HG03460 (cell line): ENCODE data around the gene FANCG.
A peak's percentile ranks its signal among the peaks of the same experiment; 100 is the strongest.

Experiments used
- ATAC-seq: cut with Tn5 transposase; IDR thresholded peaks from one replicate; pipeline ENCODE4 v1.9.1; 2021; ENCODE audit not compliant: unreplicated experiment

FANCG gene

DNA sequence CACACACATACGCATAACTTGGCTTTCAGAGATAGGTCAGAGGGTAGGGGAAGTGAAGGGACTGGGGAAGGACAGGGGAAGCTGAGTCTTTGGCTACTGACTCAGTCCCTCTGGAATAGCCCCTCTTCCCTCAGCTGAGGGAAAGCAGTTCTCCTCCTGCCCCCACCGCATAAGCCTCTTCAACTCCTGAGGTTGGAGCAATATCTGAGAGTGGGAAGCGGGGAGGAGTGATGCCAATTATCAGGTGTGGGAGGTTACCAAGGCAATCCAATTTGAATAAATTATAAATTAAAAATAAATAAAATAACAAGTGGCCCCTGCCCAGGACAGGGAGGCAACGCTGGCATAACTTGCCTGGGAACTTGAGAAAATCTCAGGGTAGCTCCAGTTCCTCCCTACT lies 24.8 kb upstream of the FANCG start:
- ATAC-seq, result no peak

DNA sequence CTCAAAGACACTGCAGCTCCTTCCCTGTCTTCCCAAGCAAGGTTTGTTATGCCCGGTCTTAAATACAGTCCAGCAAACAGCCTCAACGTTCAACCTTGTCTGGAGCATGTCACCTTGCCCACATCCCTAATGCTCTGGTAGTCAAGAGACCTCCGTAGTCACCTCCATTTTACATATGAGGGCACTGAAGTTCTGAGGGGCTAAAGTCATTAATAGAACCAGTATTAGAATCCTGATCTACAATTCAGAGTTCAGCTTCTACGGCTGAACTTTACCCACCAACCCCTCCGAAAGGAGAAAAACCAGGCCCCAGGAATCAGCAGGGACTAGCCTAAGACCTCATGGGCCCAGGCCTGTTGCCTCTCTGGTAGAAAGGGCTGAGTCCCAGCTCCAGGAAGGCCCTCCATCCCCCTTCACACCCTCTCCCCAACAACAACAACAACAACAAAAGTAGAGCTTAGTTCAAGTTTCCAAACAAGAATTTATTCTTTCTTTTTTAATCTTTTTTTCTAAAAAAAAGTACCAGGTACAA lies 24.0 kb upstream of the FANCG start:
- no peak for ATAC-seq

DNA sequence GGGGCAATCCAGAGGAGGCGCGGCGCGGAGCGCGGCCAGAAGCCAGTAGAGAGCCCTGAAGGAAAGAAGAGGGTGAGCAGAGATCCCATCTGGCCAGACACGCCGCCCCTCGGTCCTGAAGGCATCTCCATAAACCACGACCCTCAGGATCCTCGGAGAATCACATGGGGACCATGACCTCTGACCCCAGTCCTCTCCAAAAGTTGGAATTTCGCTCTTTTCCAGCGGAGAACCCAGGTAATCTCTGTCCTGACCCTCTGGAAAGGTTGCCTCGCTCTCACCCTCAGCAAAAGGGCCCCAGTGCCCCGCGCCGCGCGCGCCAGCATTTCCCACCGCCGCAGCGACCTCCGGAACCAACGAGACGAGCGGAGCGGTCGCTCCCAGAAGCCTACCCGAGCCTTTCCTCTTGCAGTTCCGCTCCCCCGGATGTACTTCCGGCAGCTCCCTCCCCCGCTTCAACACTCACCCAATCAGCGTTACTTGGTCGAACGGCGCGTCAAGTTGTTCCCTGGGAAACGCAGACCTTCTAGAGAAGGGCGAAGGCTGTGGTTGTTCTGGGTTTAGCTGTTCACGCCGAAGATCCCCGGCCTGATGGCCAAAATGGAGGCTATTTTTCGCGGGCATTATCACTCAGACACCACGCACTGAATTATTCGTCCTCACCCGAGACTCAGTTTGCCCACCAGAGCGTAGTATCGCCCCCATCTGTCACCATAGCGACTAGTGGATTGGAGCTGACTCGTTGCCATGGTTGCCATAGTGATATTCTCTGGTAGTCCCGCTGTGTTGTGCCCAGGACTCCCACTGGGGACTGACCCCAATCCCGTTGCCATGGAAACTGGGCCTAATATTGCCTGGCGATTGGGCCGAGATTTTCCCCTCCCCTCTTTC lies 23.3 kb upstream of the FANCG start, which contains the start of gene STOML2:
STOML2 (minus strand) TSS at position 363 of the 891 bp plus-strand sequence; CDS start at position 326, 37 bp downstream.
- ATAC-seq, result peak; percentile 98

DNA sequence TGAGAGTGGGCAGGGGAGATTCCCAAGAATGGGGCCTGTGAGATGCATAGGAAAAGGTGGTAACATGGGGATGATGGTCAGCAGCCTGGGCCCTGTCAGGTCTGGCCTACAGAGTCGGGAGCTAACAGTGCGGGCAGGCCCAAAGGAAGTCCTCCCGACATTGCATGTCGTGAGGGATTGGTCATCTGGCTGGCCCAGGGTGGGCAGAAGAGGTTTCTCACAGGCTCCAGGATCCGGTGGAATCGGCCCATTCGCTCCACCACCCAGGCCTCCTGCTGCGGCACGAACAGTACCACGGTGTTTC lies 22.7 kb upstream of the FANCG start:
- no peak for ATAC-seq

DNA sequence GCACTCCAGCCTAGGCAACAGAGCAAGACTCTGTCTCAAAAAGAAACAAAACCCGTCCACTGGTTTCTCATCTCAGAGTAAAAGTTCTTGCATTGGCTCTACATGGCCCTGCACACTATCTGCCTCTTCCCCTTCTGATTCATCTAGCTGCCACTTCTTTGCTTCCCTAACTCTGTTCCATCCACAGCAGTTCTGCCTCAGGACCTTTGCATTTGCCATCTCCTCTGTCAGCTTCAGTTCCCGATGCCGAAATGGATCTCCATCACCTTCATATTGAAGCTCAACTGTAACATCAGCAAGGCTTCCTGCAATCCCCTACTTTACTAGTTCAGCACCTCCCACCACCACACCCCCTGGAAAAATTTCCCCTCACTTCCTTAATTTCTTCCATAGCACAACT lies 17.8 kb upstream of the FANCG start:
- ATAC-seq, result no peak

DNA sequence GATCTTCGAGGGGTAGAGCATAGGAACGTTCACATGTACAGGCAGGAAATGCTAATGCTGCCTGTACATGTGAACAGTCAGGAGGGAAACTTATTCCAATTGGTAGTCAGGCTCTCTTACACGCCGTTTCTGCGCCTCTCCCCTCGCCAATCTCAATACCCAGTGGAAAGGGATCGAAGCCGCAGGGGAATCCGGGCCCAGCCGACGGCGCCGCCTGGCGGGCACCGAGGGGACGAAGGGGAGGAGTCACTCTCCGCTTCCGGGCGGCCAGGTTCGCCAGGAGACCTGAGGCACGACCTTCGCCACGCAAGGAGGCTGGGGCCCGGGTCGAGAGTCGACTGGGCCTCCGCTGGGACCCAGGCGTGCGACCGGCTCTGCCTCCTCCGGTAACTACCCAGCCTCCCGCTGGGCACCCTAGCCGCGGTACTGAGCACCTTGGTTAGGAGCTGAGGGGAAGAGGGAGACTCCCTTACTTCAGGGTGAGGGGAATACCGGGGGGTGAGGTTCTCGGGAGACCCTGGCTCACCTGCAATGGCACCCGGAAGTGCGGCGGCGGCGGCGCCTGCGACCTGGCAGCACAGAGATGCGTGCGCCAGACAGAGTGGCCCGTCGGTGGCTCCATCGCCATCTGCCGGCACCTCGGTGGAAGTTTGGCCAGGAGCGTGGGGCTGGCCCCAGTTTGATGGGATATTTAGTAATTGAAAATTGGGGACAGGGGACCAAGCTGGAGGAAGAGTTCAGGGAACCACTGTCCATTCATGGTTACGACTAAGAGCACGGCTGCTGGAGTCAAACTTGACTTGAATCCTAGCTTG lies 16.5 kb upstream of the FANCG start, which contains the start of gene PIGO:
PIGO (minus strand) TSS at position 557 of the 815 bp plus-strand sequence. CDS start 1,026 bp downstream, outside the sequence.
- ATAC-seq, result peak; percentile 93

DNA sequence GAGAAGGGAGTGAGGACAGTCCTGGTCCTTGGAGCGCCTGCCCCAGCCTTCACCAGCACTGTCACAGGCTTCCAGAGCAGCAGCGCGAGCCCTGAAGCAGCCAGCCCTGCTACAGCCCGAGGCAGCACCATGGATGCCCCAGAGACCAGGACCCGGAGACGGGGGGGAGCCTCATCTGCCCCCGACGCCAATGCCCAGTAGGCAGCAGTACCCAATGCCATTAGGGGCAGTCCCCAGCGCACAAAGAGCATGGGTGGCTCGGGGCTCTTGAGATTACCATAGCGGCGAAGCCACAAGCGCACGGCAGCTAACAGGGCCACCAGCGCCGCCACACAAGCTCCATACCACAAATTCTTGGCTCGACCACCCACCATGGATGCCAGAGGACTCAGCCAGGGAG lies 11.8 kb upstream of the FANCG start:
- no peak for ATAC-seq

DNA sequence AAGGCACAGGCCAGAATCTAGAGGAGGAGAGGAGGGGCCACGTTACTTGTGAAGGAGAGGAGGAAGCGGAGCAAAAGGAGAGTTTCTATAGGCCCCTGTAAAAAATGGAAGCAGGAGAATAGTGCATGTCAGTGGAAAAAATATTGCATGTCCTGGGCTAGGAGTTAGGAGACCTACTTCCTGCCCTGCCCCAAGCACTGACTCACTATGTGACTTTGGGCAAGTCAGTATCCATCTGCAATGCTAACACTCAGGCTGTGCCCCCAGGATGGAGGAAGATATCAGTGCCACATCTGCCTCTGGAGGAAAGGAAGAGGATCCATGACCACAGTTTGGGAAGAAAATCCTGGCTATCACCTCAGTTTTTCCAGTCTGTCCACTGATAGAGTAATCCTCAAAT lies 9.7 kb upstream of the FANCG start:
- no peak for ATAC-seq

DNA sequence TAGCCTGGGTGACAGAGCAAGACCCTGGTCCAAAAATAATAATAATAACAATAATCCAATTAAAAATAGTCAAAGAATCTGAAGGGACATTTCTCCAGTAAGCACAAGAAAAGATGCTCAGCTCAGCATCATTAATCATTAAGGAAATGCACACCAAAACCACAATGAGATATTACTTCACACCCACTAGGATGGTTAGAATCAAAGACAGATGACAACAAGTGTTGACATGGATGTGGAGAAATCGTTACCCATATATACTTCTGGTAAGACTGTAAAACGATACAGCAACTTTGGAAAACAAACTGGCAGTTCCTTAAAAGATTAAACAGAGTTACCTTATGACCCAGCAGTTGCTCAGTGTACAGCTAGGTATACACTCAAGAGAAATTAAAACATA lies 5.3 kb upstream of the FANCG start:
- no peak for ATAC-seq

DNA sequence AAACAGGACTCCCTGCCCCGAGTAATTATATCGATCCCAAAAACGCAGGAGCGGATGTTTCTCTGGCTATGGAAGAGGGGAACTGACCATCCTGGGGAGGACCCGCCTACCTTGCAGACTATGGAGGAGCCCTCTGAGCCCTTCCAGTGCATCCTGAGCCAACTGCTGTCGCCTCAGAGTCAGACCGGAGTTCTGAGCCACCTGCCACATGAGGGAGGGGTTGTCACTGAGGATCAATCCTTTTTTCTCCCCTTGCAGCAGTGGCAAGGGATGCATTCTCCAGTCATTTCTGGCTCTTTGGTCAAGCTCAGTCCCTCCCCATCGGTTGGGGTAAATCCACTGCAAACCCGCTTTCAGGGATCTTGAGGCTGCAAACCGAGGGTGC lies 709 bp downstream of the FANCG start:
- no peak for ATAC-seq

DNA sequence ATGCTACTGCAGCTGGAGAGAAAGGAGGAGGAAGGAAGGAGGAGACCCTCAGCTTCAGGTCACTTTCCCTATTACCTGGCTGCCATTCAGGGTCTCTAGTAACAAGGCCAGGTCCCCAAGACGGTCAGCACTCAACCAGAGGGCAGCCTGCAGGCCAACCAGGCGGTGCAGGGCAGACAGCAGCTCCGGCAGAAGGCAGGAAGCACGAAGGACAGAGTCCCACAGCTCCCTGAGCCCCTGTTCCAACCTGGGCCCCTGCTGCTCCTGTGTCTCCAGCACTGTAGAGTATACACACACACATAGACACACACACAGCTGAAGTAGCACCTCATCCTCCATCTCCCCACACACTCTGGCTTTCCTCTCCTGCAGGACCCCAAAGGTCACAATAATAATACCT lies 1.7 kb downstream of the FANCG start:
- ATAC-seq, result no peak

DNA sequence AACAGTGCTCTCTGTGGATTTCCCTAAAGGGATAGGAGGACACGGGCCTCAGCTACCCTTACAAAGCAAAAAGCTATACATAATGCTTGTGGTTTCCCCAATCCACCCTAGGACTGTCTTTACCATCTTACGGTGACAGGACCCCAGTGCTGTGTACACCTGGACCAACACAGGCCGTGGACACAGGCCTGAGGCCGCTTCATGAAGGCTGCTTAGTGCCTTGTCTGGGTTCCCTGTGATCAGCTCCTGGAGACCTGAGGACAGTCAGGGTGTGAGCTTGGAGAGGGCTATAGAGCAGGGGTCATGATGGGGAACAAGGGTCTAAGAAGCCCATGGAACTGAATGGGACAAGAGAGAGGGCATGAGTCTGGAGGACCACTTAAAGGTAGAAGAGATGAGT lies 2.9 kb downstream of the FANCG start:
- ATAC-seq, result no peak

DNA sequence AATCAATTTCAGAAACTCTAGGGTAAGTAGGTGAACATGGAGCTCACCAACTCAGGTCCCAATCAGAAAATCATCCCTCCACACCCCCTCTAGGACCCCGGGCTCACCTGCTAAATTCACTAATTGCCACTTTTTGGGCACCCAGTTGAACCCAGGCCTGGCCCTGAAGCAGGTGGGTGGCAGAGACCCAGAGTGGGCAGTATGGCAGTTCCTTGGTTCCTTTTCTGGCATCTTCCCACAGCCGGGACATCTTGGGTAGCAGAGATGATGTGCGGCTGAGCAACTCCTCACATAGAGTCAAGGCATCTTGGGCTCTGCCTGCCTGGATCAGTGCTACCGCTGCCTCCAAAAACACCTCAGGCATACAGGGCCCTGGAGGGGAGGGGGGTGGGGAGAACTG lies 4.4 kb downstream of the FANCG start:
- no peak for ATAC-seq

DNA sequence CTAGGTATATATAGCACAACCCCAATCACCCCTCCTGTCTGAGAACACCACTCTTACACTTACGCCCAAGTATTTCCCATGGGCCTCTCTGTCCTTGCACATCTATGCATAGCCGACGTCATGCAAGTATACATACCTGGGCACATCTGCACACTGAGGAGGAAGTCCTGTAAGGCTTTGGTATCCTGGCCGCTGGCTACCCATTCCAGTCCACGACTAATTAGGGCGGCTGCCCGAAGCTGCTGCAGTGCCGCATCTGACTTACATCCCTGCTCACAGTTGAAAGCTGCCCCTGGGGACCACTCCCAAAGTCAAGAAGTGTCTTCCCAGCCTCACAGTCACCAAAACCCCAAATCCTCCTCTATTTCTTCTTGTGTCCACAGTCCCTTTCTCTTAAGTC lies 5.0 kb downstream of the FANCG start:
- no peak for ATAC-seq

DNA sequence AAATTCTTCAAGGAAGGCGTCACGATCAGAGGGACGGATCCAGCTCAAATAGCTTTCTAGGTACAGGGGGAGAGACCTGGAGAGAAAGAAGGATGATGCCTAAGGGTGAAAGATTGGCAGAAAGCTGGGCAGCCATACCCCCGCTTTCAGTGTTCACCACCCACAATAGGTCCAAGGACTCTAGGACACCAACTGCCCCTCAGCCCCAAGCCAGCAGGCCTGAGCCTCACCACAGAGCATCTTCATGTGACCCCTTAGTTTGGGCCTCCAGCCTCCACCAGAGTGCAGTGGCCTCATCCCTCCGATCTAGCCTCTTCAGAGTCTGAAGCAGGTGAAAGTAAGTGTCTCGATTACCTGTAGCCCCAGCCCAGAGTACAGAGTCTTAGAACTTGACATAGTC lies 5.6 kb downstream of the FANCG start:
- no peak for ATAC-seq

DNA sequence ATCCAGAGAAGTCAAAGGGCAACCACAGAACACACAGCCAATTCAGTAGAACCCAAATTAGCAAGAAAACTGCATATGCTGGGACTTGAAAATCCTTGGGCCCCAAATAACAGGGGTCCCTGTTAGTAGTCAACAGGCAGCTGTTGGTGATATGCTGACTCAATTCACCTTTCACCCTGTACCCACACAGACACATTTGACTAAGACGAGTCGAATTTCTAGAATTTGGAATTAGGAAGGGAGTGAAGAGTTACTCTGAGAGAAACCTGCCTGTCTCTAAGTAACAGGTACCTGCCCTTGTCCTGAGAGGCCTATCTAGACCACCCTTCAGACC lies 6.5 kb downstream of the FANCG start:
- no peak for ATAC-seq

DNA sequence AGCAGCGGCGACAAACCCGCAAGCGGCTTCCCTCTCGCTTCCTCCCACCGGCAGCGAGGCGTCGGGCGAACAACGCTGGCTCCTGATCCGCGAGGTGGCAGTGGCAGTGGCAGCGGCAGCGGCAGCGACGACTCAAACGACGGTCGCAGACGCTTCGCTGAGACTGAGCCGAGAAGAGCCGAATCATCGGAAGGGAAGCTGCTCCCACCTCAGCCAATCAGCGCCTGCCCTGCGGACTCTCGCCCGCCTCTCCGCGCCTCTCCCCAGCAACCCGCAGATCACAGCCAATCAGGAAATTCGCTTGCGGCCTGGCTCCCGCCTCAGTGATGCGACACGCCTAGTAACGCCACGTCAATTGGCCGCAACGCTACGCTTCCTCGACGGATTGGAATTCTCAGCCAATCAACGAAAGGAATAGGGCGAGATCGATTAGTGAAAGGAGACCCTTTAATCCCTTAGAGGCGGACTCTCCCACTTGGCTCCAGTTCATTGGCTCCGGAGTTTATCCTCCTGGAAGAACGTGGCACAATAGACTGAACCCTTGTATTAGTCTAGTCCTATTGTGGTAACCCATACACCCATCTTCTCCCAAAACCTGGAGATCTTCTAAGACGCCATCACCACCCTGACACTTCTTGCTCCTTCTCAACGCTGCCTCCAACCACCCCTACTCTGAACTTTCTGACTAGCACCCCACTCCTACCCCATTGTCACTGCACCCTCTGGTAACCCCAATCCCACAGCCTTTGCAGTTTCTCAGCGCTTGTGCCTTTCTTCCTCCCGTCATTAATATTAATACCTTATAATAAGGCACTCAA lies 7.1 kb downstream of the FANCG start, which contains the start of gene VCP:
VCP (minus strand) TSS at position 165 of the 818 bp plus-strand sequence. CDS start 272 bp downstream, outside the sequence.
- peak; percentile 80 for ATAC-seq

DNA sequence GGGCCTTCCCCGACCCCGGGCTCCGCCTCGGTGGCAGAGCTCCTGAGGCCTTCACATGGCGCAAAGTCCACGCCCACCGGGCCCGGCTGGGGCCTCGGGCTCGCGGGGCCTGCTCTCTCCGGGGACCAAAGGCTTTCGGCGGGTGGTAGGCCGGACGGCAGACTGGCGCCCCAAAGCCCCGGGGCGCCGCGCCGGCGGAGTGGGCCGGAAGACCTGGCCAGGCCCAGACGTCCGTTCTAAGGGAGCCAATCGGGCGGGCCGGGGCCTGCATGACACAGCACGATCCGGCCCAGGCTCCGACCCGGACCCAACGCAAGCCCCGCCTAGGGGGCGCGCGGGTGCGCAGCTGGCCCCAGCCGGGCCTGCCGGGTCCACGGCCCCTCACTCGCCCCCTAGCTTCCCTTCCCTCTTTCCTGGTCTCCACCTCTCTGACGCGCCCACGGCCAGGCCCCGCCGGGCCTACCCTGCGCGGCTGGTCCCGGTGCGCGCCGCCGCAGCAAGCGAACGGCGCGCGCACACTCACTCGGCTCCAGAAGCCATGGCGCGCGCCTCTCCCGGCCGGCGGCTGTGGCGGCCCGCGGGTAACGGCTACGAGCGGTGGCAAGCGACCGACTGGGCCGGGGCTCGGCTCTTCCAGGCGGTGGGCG lies 7.8 kb downstream of the FANCG start:
- peak; percentile 49 for ATAC-seq

DNA sequence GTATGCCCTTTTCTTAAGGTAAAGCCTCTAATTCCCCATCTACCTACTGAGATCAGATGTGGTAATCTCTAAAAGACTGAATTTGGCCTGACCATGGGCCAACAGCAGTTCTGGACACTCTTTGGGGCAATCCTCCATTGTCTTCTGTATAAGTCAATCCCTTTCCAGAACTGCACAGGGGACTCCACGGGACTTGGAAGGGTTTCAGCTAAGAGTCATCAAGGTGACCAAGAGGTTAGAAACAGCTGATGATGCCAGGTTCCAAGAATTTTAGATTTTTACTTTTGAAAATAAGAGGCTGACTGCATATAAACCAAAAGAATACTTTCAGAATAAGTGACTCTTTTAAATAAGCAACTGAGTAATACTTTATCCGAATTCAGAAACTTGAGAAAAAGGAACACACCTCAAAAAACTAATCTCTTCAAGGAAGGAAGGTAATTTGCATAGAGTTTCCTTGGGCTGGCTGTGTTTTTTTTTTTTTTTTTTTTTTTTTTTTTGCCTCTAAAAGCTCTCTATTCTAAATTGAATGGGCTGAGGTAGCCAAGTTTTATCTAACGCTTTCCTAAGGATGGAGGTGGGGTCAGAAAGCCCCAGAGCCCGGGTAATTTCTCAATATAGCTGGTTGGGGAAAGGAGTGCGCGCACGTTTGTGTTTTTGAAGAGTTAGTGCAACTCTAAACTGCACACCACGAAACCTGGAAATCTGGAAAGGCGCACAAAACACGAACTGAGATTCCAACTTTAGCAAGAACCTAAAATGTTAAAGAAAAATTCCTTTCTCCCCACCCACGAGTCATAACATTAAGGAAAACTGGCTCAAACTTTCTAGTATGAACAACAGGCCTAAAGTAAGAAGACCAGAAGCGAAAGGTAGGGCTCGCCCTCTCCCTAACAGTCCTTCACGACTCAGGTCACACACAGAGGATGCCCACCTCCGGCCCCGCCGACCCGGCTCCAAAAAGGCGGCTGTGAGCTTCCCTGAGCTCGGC lies 8.6 kb downstream of the FANCG start:
- ATAC-seq, result no peak
